ENCODE measurements around the gene HHATL. TPM values are rescaled to one million over a fixed set of nuclear protein-coding genes. Genes with fewer than 3 reads are reported as not detected.

HHATL gene
- total RNA-seq, 3 donors from 2014 or later (not counting 1 experiment from before 2014, with no cell fraction given) = not detected

- Histone ChIP-seq H3K4me1 (ENCODE audit: control insufficient read depth, insufficient read depth, low read length) (no peaks in the 10 kb centered on the region), H3K36me3 (ENCODE audit: control insufficient read depth, insufficient read depth, low read length) (no peaks in the 10 kb centered on the region), H3K4me3 (ENCODE audit: low read length) (no peak overlapping the region), H3K27me3 (ENCODE audit: control insufficient read depth, insufficient read depth, low read length) (no peaks in the 10 kb centered on the region), H3K27ac (ENCODE audit: low read length) (no peak overlapping the region), H3K9me3 (ENCODE audit: control insufficient read depth, insufficient read depth, low read length) (no peaks in the 10 kb centered on the region)
- 84% methylated on average over 8 of the region's 8 CpGs for WGBS (ENCODE audit: insufficient coverage)
- no peak for TF ChIP-seq CTCF (IDR thresholded peaks at IDR 0.05)
- ATAC-seq (no peak), DNase-seq (no peak)
- intact Hi-C loops (cut with micrococcal nuclease) = no loop called here
- Mint-ChIP-seq H3K36me3 (no peaks in the 10 kb centered on the region), H3K4me1 (no peaks in the 10 kb centered on the region), H3K9me3 (no peaks in the 10 kb centered on the region), H3K27ac (no peak overlapping the region), H3K27me3 (ENCODE audit: low read depth in 2 of 2) (no peaks in the 10 kb centered on the region), H3K4me3 (no peak overlapping the region)
These were observed 36.6 kb downstream of the HHATL start for GRCh38 chr3:42666022-42666421.

- Histone ChIP-seq H3K4me1 (ENCODE audit: control insufficient read depth, insufficient read depth, low read length) (no peaks in the 10 kb centered on the region), H3K27me3 (ENCODE audit: control insufficient read depth, insufficient read depth, low read length) (no peaks in the 10 kb centered on the region), H3K36me3 (ENCODE audit: control insufficient read depth, insufficient read depth, low read length) (no peaks in the 10 kb centered on the region), H3K4me3 (ENCODE audit: low read length) (no peak overlapping the region), H3K9me3 (ENCODE audit: control insufficient read depth, insufficient read depth, low read length) (no peaks in the 10 kb centered on the region), H3K27ac (ENCODE audit: low read length) (no peak overlapping the region)
- ATAC-seq = no peak
- no peak for TF ChIP-seq CTCF (IDR thresholded peaks at IDR 0.05)
- Mint-ChIP-seq H3K4me1 (no peaks in the 10 kb centered on the region), H3K9me3 (no peaks in the 10 kb centered on the region), H3K27me3 (ENCODE audit: low read depth in 2 of 2) (no peaks in the 10 kb centered on the region), H3K4me3 (no peak overlapping the region), H3K27ac (no peak overlapping the region), H3K36me3 (no peaks in the 10 kb centered on the region)
- 89% methylated on average over 15 of the region's 15 CpGs for WGBS (ENCODE audit: insufficient coverage)
- DNase-seq = no peak
- intact Hi-C loops (cut with micrococcal nuclease) = no loop called here
These were observed 37.3 kb downstream of the HHATL start for GRCh38 chr3:42665050-42665878.

- Mint-ChIP-seq H3K36me3 (no peaks in the 10 kb centered on the region), H3K27ac (no peak overlapping the region), H3K9me3 (no peaks in the 10 kb centered on the region), H3K4me3 (no peak overlapping the region), H3K27me3 (ENCODE audit: low read depth in 2 of 2) (no peaks in the 10 kb centered on the region), H3K4me1 (peaks cover 0 to 5% of the 10 kb centered on the region in 2 donors)
- no peaks in the 10 kb centered on the region for H3K9me3 ChIP-seq (ENCODE audit: control insufficient read depth, insufficient read depth, low read length)
- 84% methylated on average over 19 of the region's 19 CpGs for WGBS (ENCODE audit: insufficient coverage)
- no peak for DNase-seq
- intact Hi-C loops (cut with micrococcal nuclease) = no loop called here
- no peak for TF ChIP-seq CTCF (IDR thresholded peaks at IDR 0.05)
- H3K27me3 ChIP-seq (ENCODE audit: control insufficient read depth, insufficient read depth, low read length) = no peaks in the 10 kb centered on the region
- no peak overlapping the region for H3K27ac ChIP-seq (ENCODE audit: low read length)
- H3K4me1 ChIP-seq (ENCODE audit: control insufficient read depth, insufficient read depth, low read length) = no peaks in the 10 kb centered on the region
- H3K4me3 ChIP-seq (ENCODE audit: low read length) = no peak overlapping the region
- ATAC-seq = no peak
- H3K36me3 ChIP-seq (ENCODE audit: control insufficient read depth, insufficient read depth, low read length) = no peaks in the 10 kb centered on the region
These were observed 38.2 kb downstream of the HHATL start for GRCh38 chr3:42664438-42664803.
